ENCODE results near the gene TUSC2. TPM values are rescaled to one million over a fixed set of nuclear protein-coding genes. Genes with fewer than 3 reads are reported as not detected.

The TUSC2 gene
- polyA plus RNA-seq, 12 donors = 12.5 to 45.3 (median 15.9) TPM; not detected in 1

GRCh38 chr3:50357481-50357880, 29.5 kb upstream of the TUSC2 start:
- DNase-seq = no peak

GRCh38 chr3:50356553-50356952, 28.5 kb upstream of the TUSC2 start:
- no peak for DNase-seq

- no peak for DNase-seq
Observed at GRCh38 chr3:50355829-50356552, 28.0 kb upstream of the TUSC2 start.

GRCh38 chr3:50354850-50355249, 26.8 kb upstream of the TUSC2 start:
- DNase-seq = no peak

- no peak for DNase-seq
Observed at GRCh38 chr3:50354186-50354764, 26.3 kb upstream of the TUSC2 start.

GRCh38 chr3:50353245-50354004, 25.4 kb upstream of the TUSC2 start:
- DNase-seq = no peak

GRCh38 chr3:50352781-50353180, 24.8 kb upstream of the TUSC2 start:
- no peak for DNase-seq

- no peak for DNase-seq
Observed at GRCh38 chr3:50351323-50351697, 23.3 kb upstream of the TUSC2 start.

GRCh38 chr3:50350527-50351322, 22.7 kb upstream of the TUSC2 start, which contains the start of the genes CYB561D2 and NPRL2:
Gene CYB561D2 (plus strand): TSS chr3:50350862. CDS start chr3:50351434, 572 bp downstream.
Gene NPRL2 (minus strand): TSS chr3:50350775. CDS start chr3:50350652, 123 bp downstream.
- DNase-seq = peak; percentile 95

GRCh38 chr3:50350213-50350526, 22.1 kb upstream of the TUSC2 start:
- no peak for DNase-seq

- DNase-seq = peak; percentile 68
Observed at GRCh38 chr3:50347187-50347813, 19.3 kb upstream of the TUSC2 start.

- no peak for DNase-seq
Observed at GRCh38 chr3:50345586-50346234, 17.7 kb upstream of the TUSC2 start, which contains the start of gene ZMYND10. Gene ZMYND10 (minus strand): TSS chr3:50345732. CDS start chr3:50345579, 153 bp downstream.

- no peak for DNase-seq
Observed at GRCh38 chr3:50345008-50345407, 17.0 kb upstream of the TUSC2 start.

- no peak for DNase-seq
Observed at GRCh38 chr3:50342813-50343633, 15.0 kb upstream of the TUSC2 start.

- no peak for DNase-seq
Observed at GRCh38 chr3:50341996-50342650, 14.1 kb upstream of the TUSC2 start.

GRCh38 chr3:50341537-50341936, 13.5 kb upstream of the TUSC2 start:
- DNase-seq = no peak

- DNase-seq = peak; percentile 89
Observed at GRCh38 chr3:50340448-50341329, 12.7 kb upstream of the TUSC2 start, which contains the start of gene RASSF1. Gene RASSF1 (minus strand): TSS chr3:50340836. CDS start chr3:50340805, 31 bp downstream.

GRCh38 chr3:50340147-50340447, 12.1 kb upstream of the TUSC2 start:
- DNase-seq = no peak
